ENCODE measurements around the gene CDH13.

The CDH13 gene

GRCh38 chr16:83296505-83296904 is 669.7 kb downstream of the CDH13 start:
- no peak for DNase-seq (ENCODE audit: low read depth in 2 of 2)

- no peak for DNase-seq (ENCODE audit: low read depth in 2 of 2)
Measured at GRCh38 chr16:83298541-83298940, 671.8 kb downstream of the CDH13 start.

- DNase-seq (ENCODE audit: low read depth in 2 of 2), result no peak
Measured at GRCh38 chr16:83300326-83300725, 673.6 kb downstream of the CDH13 start.

GRCh38 chr16:83301971-83302370 is 675.2 kb downstream of the CDH13 start:
- no peak for DNase-seq (ENCODE audit: low read depth in 2 of 2)

- DNase-seq (ENCODE audit: low read depth in 2 of 2), result no peak
Measured at GRCh38 chr16:83302853-83303252, 676.1 kb downstream of the CDH13 start.

GRCh38 chr16:83305092-83305491 is 678.3 kb downstream of the CDH13 start:
- DNase-seq (ENCODE audit: low read depth in 2 of 2), result peak; percentile 79

- DNase-seq (ENCODE audit: low read depth in 2 of 2), result no peak
Measured at GRCh38 chr16:83306961-83307593, 680.3 kb downstream of the CDH13 start.

GRCh38 chr16:83307594-83307992 is 680.8 kb downstream of the CDH13 start:
- no peak for DNase-seq (ENCODE audit: low read depth in 2 of 2)

- no peak for DNase-seq (ENCODE audit: low read depth in 2 of 2)
Measured at GRCh38 chr16:83308414-83308813, 681.6 kb downstream of the CDH13 start.

- no peak for DNase-seq (ENCODE audit: low read depth in 2 of 2)
Measured at GRCh38 chr16:83310816-83311215, 684.0 kb downstream of the CDH13 start.

GRCh38 chr16:83312015-83312717 is 685.4 kb downstream of the CDH13 start:
- no peak for DNase-seq (ENCODE audit: low read depth in 2 of 2)

- no peak for DNase-seq (ENCODE audit: low read depth in 2 of 2)
Measured at GRCh38 chr16:83312718-83313245, 686.0 kb downstream of the CDH13 start.

- DNase-seq (ENCODE audit: low read depth in 2 of 2), result no peak
Measured at GRCh38 chr16:83315271-83315670, 688.5 kb downstream of the CDH13 start.

- no peak for DNase-seq (ENCODE audit: low read depth in 2 of 2)
Measured at GRCh38 chr16:83316458-83316857, 689.7 kb downstream of the CDH13 start.

GRCh38 chr16:83318390-83318789 is 691.6 kb downstream of the CDH13 start:
- DNase-seq (ENCODE audit: low read depth in 2 of 2), result no peak

- no peak for DNase-seq (ENCODE audit: low read depth in 2 of 2)
Measured at GRCh38 chr16:83328936-83329335, 702.2 kb downstream of the CDH13 start.

GRCh38 chr16:83329441-83329840 is 702.7 kb downstream of the CDH13 start:
- no peak for DNase-seq (ENCODE audit: low read depth in 2 of 2)

- no peak for DNase-seq (ENCODE audit: low read depth in 2 of 2)
Measured at GRCh38 chr16:83330251-83330650, 703.5 kb downstream of the CDH13 start.

GRCh38 chr16:83335076-83335475 is 708.3 kb downstream of the CDH13 start:
- DNase-seq (ENCODE audit: low read depth in 2 of 2), result no peak

- peak; percentile 48 to 54 for DNase-seq (ENCODE audit: low read depth in 2 of 2)
Measured at GRCh38 chr16:83336603-83337002, 709.8 kb downstream of the CDH13 start.

- DNase-seq (ENCODE audit: low read depth in 2 of 2), result no peak
Measured at GRCh38 chr16:83338138-83338537, 711.4 kb downstream of the CDH13 start.

- no peak for DNase-seq (ENCODE audit: low read depth in 2 of 2)
Measured at GRCh38 chr16:83338941-83339340, 712.2 kb downstream of the CDH13 start.

GRCh38 chr16:83343935-83344366 is 717.2 kb downstream of the CDH13 start:
- peak in 1 of 2 experiments; percentile 15 for DNase-seq (ENCODE audit: low read depth in 2 of 2)

All from fibroblast of skin of left biceps (primary cell).